Uterus (tissue), 2 donors: ENCODE data around the gene ACOT11.

ENCODE experiments used
- CTCF ChIP-seq, 4 experiments: fragments of 200-600 bp in 2 of 4; fragments of 450-650 bp in 2 of 4; sonication (generic) in 2 of 4; IDR thresholded peaks; one replicate each; pipeline ENCODE4 v1.5.1; 2016 to 2019; ENCODE audit warnings: antibody characterized with exemption in 4 of 4, mild to moderate bottlenecking in 2 of 4, moderate library complexity in 1 of 4
- POLR2A ChIP-seq, 2 donors: fragments of 450-650 bp; IDR thresholded peaks; one replicate each; pipeline ENCODE4 v1.6.1; 2016; ENCODE audit warnings: antibody characterized with exemption in 2 of 2, mild to moderate bottlenecking in 1 of 2, moderate library complexity in 1 of 2

- no peak for TF ChIP-seq CTCF (IDR thresholded peaks at IDR 0.05)
- TF ChIP-seq POLR2A (IDR thresholded peaks at IDR 0.05): no peak
Measured at GRCh38 chr1:54575605-54576290, 27.7 kb downstream of the ACOT11 start.
